ENCODE results near the gene EXT2.

Gene EXT2

DNA sequence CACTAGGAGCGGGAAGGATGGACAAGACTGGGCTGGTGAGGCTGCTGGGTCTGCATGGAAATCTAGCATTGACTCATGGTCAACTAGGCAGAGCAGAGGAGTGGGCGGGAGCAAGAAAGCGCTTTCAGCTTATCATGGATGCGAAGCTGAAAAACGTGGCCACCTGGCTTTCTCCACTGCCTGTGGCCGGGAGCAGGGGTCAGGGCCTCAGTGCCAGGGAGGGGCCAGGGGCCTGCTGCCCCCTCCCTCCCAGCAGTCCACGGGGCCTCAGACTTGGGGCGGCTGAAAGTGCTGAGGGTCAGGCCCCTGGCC is 168.9 kb downstream of the EXT2 start:
- no peak for FAIRE-seq

DNA sequence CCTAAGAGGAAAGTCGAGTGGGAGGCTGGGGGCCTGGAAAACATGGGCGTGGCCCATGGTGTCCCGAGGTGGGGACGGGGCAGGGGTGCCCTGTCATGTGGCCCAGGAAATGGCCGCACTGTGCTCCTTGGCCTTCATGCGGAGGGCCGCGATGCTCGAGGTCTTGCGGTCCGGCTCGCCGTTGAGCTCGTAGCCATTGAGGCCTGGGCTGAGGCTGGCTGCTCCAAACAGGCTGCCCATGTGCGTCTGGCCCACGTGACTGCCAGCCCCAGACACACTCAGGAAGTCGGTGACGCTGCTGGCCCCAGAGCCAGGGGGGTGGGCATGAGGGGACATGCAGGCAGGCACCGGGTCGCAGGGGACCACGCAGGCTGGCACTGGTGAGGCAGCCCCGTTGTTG is 169.3 kb downstream of the EXT2 start:
- no peak for FAIRE-seq
- no peak for DNase-seq (ENCODE audit: low spot score)

More for the DNA sequence above, 168.9 kb downstream of the EXT2 start:
- DNase-seq (ENCODE audit: low spot score) = no peak

DNA sequence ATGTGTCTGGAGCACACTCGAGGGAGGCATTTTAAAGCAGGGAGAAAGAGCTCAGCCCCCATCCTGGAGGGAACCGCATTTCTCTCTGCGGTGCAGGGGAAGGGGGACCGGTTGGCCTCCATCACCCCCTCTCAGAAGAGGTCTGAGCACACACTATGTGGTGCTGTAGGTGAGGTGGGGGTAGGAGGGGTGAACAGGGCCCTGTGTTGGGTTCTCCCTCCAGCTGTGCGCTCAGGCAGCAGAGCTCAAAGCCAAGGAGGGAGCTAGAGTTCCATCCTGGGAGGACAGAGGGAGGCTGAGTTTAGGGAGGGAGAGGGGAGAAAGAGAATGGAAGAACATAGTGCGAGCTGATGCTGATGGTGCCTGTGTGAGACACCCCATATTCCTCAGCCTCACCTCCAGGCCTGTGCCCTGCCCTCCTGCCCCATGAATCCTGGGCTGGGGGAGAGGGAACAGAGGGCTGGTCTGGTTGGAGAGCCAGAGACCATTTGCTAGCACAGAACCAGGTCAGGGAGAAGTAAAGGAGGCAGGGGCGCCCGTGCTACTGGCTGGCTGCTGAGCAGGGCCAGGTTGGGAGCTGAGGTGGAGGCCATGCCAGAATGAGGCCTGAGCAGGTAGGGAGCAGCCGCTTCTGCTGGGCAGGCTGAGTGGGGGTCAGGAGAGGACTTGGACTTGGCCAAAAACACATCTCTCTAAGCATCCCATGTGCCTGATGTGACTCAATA is 170.7 kb downstream of the EXT2 start:
- FAIRE-seq = no peak

DNA sequence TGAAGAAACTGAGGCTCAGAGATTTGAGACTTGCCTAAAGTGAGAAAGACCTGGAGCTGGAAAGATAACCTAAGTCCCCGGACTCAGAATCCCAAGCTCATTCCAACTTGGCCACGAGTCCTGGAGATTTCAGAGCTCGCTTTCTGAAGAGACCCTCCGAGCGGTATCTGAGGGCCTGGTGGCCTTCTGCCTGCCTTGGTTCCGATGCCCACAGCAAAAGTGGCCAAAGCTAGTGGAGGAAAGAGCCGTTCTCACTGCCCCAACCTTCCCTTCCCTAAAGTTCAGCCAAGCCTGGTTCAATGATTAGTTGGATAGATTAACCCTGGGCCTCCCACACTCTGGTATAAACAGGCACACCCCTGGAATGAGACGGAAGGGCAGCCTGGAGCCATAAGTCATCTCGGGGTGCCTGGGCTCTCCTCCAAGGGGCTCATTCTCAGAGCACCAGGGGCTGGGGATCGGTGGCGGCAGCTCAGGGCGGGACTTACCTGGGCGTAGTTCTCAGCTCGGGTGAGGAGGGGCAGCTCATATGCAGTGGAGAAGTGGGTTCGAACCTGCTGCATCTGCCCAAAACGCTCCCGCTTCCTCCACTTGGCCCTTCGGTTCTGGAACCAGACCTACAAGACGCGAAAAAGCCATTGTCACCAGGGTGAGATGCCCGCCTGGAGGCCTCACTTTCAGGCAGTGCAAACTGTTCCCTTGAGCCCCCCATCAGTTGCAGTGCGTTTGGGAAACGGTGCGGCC is 171.7 kb downstream of the EXT2 start:
- FAIRE-seq (no peak), DNase-seq (ENCODE audit: low spot score) (no peak)

More for the DNA sequence above, 170.7 kb downstream of the EXT2 start:
- DNase-seq (ENCODE audit: low spot score) = no peak

DNA sequence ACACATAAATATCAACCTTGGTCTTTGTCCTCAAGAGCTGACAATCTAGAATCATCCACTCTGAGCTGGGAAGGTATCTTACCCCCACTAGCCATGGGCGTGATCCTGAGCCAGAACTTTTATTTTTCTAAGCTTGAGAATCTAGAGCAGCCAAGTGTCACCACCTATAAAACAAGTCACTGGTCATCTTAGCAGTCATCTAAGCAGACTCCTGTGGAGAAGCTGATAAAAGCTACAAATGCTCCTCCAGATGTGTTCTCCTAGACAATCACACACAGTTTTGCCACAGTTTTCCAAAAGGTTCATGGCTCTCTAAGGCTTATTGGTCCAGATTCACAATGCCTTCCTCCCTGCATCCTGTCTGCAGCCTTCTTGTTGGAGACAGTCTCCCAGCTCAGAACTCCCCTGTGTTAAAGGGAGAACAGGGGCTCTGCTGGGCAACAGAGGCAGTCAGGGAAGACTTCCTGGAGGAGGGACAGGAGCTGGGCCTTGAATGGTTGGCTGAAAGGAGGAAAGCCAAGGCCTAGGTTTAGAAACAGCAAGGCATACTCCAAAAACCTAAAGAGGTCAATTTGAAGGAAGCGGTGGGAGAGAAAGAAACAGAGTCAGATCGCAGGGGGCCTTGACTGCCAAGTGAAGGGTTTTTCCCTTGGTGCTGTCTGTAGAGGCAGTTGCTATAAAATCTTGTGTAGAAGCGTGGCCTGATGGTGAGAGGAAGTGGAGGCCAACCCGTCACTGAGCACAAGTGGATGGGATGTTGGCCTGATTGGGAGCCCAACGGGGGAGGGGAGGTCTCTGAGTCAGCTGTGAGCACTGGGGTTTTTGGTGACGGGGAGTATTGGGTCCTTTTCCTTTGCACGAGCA is 172.5 kb downstream of the EXT2 start:
- DNase-seq (ENCODE audit: low spot score) (no peak), FAIRE-seq (no peak)

DNA sequence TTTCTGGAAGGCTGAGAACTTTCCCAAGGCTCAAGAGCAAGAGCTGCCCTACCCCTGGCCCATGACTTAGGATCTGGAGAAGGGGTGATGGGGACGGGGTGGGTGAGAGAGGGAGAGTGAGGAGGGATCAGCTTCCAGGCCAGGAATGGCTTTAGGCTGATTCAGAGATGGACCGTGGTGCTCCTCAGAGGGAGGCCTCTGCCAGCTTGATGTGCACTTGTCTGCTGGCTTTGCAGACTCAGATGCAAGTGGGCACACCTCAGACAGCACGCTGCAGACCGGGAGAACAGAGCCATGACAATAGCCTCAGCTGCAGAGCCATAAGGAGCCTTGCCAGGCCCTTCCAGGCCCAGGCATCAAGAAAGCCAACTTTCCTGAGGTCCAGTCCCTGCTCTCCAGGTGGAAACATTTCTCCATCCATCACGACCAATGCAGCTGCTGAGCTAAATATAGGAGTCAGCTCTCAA is 173.2 kb downstream of the EXT2 start:
- FAIRE-seq = no peak

DNA sequence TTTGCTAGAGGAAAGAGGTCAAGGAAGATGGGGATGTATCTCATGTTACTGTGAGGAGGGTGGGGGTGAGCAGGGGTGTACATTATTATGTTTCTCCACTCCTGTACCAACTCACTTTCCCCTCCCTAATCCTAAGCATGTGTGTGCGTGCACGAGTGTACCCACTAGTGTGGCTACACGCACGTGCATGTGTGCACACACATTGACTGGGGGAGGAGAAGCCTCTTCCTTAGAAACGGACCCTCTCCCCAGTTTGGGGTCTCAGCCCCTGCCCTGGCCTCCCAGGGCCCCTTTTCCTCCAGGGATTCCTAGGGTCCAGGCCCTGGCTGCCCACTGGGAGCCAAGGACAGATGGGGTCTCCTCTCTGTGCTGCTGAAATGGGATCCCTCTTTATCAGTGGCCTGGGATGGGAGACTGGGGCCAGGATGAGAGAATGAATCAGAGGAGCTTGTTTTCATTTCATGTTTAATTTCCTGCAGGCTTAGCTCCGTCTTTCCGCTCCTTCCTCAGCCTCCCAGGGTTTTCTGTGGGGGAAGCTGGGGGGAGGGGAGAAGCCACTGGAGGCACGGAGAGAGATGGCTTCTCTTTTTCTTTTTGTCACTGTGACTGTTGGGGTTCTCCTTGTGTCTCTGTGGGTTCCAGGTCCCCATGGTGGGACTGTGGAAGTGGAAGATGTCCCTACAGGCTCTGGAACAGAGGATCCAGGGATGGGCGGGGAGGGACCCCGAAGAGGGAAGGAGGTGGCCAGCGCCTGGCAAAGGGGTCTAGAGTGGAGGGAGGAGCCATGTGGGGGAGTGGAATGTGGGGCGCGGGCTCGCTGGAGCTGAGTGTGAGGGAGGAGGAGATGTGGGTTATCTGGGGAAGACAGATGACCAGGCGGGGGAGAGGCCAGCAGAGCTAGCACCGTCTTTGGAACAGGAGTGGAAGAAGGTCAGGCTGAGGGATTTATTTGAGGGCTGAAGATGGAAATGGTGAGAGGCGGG is 174.2 kb downstream of the EXT2 start:
- no peak for DNase-seq (ENCODE audit: low spot score)
- peak; percentile 42 for FAIRE-seq

More for the DNA sequence above, 173.2 kb downstream of the EXT2 start:
- DNase-seq (ENCODE audit: low spot score) = no peak

DNA sequence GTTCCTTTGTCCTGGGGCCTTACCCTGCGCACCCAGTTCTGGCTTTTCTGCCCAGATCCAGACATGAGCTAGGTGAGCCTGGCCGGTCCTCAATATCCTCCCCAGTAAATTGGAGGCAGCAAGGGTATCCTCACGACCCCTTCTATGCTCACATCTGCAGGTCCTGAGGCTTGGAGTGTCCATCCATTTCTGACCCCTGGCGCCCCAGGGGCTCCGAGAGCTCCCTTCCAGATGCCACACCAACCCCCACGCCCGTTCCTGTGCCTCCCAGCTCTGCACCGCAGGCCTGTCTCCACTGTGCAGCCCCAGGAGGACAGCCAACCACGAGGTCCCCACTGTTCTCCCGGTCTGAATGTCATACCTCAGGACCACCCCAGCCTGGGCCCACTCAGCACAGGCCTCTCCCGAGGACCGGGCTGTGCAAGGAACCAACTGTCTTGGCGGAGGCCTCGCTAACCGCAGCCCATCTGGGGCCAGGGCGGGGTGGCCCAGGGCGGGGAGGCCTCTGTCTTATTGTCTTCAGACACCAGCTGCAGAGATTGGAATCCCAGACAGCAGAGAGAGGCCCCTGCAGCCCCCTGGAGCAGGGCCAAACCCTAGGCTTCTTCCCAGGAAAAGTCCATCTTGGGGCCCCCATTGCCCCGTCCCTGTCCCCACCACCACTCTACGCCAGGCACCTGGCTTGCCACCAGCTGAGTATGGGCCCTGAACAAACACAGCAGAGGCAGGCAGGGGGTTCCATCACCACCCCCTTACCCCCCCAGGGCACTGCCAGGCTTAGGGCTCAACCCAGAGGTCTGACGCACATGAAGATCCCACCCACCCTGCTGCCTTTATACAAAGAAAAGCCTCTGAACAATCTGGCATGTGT is 175.2 kb downstream of the EXT2 start:
- DNase-seq (ENCODE audit: low spot score) (peak; percentile 76), FAIRE-seq (no peak)

DNA sequence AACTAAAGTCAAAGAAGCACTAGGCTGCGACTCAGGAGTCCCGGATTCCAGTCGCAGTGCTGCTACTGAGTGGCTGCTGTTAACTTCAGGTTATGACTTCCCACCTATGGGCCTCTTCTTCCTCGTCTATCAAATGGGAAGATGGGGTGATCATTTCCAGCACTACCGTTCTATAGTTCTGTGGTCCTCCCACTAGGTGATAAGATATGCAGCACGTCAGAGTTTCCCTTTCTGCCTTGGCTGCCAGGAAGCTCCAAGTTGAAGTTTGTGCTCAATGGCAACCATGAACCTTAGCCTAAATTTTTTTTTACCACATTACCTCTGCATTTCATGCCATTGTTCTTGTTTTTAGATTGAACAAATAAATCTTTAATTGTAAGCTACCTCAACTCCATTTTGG is 175.8 kb downstream of the EXT2 start:
- FAIRE-seq (no peak), DNase-seq (ENCODE audit: low spot score) (no peak)

DNA sequence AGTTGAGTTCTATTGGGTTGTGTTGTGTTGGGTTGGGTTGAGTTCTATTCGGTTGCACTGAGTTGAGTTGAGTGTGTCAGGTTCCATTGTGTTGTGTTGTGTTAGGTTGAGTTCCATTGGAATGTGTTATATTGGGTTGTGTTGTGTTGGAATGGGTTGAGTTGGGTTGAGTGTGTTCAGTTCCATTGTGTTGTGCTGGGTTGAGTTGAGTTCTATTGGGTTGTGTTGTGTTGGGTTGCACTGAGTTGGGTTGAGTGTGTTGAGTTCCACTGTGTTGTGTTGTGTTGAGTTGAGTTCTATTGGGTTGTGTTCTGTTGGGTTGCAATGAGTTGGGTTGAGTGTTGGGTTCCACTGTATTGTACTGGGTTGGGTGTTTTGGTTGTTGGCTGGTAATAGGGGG is 178.9 kb downstream of the EXT2 start:
- FAIRE-seq = peak; percentile 80
- DNase-seq (ENCODE audit: low spot score) = no peak

DNA sequence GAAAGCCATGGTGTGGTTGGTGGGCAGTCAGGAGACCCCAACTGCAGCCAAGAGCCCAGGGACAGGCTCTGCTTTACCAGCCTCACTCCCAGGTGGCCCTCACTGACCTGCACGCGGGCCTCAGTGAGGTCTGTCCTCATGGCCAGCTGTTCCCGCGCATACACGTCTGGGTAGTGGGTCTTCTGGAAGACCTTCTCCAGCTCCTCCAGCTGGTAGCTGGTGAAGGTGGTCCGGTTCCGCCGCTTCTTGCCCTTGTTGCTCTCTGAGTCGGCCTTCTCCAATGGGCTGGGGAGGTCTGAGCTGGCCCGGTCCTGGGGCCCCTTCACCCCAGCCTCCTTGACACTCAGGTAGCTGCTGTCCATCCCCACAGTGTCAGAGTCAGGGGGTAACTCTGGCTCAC is 179.8 kb downstream of the EXT2 start:
- FAIRE-seq (no peak), DNase-seq (ENCODE audit: low spot score) (no peak)

DNA sequence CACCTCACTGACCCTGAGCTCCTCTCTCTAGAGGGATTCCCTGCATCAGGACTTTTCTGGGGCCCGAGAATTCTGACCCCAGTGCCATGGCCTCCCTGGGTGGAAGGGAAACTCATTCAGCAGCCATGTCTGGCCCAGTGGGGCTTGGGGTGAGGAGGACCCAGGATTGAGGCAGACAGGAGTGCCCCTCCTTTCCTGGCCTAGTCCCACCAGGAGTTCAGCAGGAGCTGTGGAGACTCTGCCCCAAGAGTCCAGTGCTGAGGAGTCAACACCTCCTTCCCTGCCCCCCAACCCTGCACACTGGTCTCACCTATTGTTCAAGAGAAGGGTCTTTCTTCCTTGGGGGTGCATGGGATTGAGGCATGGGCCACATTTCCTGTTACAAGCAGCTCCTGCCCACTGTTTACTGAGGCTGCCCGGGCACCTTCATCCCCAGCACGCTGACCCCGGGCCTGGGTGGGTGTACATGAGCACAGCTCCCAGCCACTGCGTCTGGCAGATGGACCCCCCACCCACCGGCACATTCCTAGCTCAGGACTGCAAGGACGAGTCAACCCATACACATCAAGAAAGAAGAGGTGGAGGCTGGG is 180.6 kb downstream of the EXT2 start:
- FAIRE-seq (peak; percentile 27), DNase-seq (ENCODE audit: low spot score) (no peak)

DNA sequence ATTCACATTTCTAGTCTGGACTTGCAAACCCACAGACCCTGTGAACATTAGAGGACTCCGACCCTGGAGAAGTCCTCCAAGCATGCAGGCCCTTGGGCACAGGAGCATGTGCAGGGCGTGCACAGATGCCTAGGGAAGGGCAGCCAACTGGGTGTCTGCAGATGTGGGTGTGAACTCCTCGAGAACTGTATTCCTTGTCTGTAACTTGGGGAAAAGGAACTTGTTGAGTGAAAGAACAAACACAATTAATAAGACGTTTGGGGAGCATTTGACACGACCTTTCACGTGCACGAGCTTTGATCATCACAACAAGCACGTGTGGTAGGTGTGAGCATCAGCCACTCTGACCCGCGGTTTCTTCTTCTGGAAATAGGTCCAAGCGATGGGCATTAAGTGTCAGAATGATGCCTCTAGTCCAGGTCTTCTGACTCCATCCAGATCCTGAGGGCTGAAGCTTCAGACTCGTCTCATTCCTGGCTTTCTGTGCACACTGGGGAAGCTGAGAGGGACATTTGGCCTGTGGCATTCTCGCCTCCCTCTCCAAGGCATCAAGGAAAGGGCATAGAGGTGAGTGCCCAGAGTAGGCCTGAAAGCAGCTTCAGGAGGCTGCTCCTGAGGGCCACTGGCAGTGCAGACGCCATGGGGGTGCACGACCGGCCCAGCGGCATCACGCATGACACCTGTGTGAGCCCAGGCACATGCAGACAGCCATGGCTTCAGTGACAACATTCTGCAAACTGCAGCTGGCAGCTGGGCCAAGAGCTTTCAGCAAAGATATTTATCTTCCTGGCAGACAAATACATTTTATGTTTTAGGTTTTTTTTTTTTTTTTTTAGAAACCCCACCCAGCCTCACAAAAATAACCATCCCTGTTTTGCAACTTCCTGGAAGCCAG is 182.0 kb downstream of the EXT2 start:
- FAIRE-seq (no peak), DNase-seq (ENCODE audit: low spot score) (no peak)

DNA sequence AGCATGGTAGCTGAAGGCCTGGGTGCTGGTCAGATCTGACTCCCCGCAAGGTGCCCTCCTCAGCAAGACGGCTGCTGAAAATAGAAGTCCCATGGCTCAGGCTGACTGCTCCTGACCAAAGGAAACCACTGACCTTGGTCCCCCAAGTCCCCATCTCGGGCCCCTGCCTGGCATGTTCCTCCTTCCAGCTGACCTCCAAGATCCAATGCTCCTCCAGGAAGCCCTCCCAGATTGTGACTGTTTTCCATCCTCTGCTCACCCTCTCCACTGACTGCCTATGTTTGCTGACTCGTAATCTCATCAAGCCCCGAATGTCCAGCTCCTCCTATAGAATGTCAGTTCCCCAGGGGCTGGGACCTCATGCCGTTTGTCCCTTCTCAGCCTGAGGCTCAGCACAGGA is 184.0 kb downstream of the EXT2 start:
- DNase-seq (ENCODE audit: low spot score) (no peak), FAIRE-seq (no peak)

DNA sequence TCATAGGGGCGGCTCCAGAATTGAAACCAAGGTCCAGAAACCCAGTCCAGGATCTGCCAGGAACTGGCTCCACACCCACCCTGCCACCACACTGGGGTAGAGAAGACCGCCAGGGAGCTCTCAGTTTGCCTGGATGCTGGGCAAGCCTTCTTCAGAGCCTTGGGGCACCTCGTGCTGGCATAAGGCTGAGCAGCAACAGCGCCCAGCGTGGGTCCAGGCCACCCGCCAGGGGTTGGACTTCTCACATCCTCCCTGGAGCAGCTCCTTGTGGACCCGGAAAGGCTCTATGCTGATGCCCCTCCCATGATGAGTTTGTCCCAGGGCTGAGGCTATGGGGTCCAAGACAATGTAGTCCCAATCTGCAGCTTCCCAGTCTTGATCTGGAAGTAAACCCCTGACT is 184.8 kb downstream of the EXT2 start:
- DNase-seq (ENCODE audit: low spot score) (no peak), FAIRE-seq (no peak)

DNA sequence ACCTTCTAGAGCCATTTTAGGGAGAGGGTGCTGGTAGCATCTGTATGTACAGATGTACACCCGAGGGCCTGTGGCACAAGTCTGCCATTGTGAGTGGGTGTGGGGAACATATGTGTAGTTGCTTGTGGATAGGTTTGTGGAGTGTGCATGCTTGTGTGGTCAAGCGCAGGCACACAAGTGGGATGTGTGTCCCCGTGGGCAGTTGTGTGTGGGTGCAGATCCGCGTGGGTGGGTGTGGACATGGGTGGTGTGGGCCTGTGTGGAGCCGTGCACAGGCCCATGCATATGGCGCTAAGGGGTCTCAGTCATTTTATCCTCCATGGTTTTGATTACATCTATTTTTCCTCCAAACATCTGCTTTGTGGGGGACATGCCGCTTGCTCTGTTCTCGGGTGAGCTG is 185.7 kb downstream of the EXT2 start:
- FAIRE-seq (no peak), DNase-seq (ENCODE audit: low spot score) (no peak)

DNA sequence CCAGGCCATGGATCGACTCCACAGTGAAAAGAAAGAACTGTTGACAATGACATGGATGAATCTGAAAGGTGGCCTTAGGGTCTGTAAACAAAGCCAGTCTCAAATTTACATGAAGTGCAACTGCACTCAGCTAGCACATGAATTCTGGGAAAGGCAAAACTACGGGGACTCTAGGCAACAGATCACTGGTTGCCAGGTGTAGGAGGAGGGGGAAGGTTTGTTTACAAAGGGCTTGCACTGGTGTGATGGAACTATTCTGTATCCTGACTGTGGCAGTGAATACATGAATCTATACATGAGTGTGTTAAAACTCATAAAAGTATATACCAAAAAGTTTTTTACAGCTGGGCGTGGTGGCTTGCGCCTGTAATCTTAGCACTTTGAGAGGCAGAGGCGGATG is 187.1 kb downstream of the EXT2 start:
- DNase-seq (ENCODE audit: low spot score) (no peak), FAIRE-seq (no peak)

DNA sequence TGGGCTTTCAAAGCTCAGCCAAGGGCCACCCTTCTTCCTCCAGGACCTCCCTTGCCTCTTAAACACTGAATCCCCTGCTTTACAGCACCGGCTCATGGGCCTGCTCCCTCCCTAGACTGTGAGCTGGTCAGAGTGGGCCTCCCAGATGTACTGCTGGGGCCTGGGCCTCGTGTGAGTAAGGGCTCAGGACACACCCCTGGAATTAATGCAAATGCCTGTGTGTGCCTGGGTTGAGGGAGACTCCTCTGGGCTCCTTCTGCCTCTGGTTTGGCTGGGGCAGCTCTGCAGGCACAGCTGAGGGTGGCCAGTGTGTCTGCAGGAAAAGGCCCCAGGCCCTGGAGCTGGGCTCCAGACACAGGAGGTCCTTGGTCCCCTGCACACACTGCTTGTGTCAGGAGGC is 190.3 kb downstream of the EXT2 start:
- FAIRE-seq (no peak), DNase-seq (ENCODE audit: low spot score) (no peak)

Measured in urothelium cell line (cell line).